CD4-positive, alpha-beta memory T cell (primary cell): Measurements from ENCODE around the gene KRT16. TPM values are rescaled to one million over a fixed set of nuclear protein-coding genes. Genes with fewer than 3 reads are reported as not detected.

Experiments
- CTCF ChIA-PET: fragments of 350-600 bp; sonication (Branson Sonifier 250); formaldehyde crosslinking; loops from one replicate; lab custom pipeline; 2021; ENCODE audit warnings: inconsistent platforms; ENCODE audit not compliant: partially characterized antibody; lab: Charles Lee
- POLR2A ChIA-PET: fragments of 350-600 bp; sonication (Branson Sonifier 250); formaldehyde crosslinking; loops from one replicate; lab custom pipeline; 2021; ENCODE audit not compliant: partially characterized antibody; lab: Charles Lee
- DNase-seq, 5 donors: peaks; one replicate each; pipeline versions ENCODE4 v3.0.0 to v3.0.0-alpha.2; 2020 to 2022; ENCODE audit warnings: mixed read lengths in 1 of 5
- H3K27ac ChIP-seq: one replicate; pipeline ENCODE4 v1.7.0; 2013; ENCODE audit warnings: low read depth, low read length
- H3K27me3 ChIP-seq: 2 replicates; pipeline ENCODE4 v1.7.0; 2013; ENCODE audit warnings: mild to moderate bottlenecking, low read length, moderate library complexity; ENCODE audit not compliant: insufficient read depth
- H3K36me3 ChIP-seq: 2 replicates; pipeline ENCODE4 v1.7.0; 2013; ENCODE audit warnings: mild to moderate bottlenecking, low read length, moderate library complexity; ENCODE audit not compliant: insufficient read depth
- H3K4me1 ChIP-seq: 2 replicates; pipeline ENCODE4 v1.7.0; 2013; ENCODE audit warnings: mild to moderate bottlenecking, low read length, moderate library complexity; ENCODE audit not compliant: insufficient read depth
- H3K4me3 ChIP-seq, 2 donors: one replicate each; pipeline ENCODE4 v1.7.0; 2013; ENCODE audit warnings: low read length in 2 of 2, mild to moderate bottlenecking in 1 of 2
- H3K9me3 ChIP-seq, 2 donors: one replicate each; pipeline ENCODE4 v1.7.0; 2013; ENCODE audit warnings: low read length in 2 of 2, control low read depth in 1 of 2; ENCODE audit not compliant: control insufficient read depth in 1 of 2
- H3K27ac Mint-ChIP-seq, 7 donors: one replicate each; pipeline ENCODE4 v1.8.0; 2020 to 2021; ENCODE audit warnings: mixed read lengths in 7 of 7, mild to moderate bottlenecking in 6 of 7, inconsistent platforms in 3 of 7, moderate library complexity in 3 of 7
- H3K27me3 Mint-ChIP-seq, 2 donors: one replicate each; pipeline ENCODE4 v1.8.0; 2020 to 2021; ENCODE audit warnings: mixed read lengths in 2 of 2
- H3K36me3 Mint-ChIP-seq, 2 donors: one replicate each; pipeline ENCODE4 v1.8.0; 2020 to 2021; ENCODE audit warnings: mixed read lengths in 2 of 2, inconsistent platforms in 1 of 2, mild to moderate bottlenecking in 1 of 2
- H3K4me1 Mint-ChIP-seq, 4 donors: one replicate each; pipeline ENCODE4 v1.8.0; 2020 to 2021; ENCODE audit warnings: mixed read lengths in 4 of 4, mild to moderate bottlenecking in 1 of 4
- H3K4me3 Mint-ChIP-seq, 8 donors: one replicate each; pipeline ENCODE4 v1.8.0; 2020 to 2021; ENCODE audit warnings: mixed read lengths in 8 of 8, mild to moderate bottlenecking in 7 of 8, moderate library complexity in 6 of 8, inconsistent platforms in 3 of 8
- H3K9me3 Mint-ChIP-seq, 8 donors: one replicate each; pipeline ENCODE4 v1.8.0; 2020 to 2021; ENCODE audit warnings: mixed read lengths in 8 of 8, mild to moderate bottlenecking in 5 of 8, inconsistent platforms in 3 of 8, moderate library complexity in 1 of 8
- intact Hi-C: fragments of 100-400 bp; cut with micrococcal nuclease; formaldehyde crosslinking; loops from one replicate; pipeline ENCODE4 v1.15.1; 2023
- polyA plus RNA-seq, 2 donors: library from polyadenylated mRNA; unstranded; fragments of 300-500 nt; fragmentation: Illumina TruSeq; gene quantifications; one replicate each; pipeline ENCODE4 v1.2.3, GENCODE V29; 2021
- total RNA-seq, 2 experiments: library from RNA; stranded (reverse); gene quantifications; one replicate each; pipeline ENCODE4 v1.2.3, GENCODE V29; 2021

The KRT16 gene
- total and polyA plus RNA-seq, 4 experiments from 2014 or later: not detected

GRCh38 chr17:41571561-41572434 lies 40.8 kb downstream of the KRT16 start, which contains the start of gene KRT9:
Gene KRT9, minus strand, starts transcription at chr17:41572059. Its CDS starts 67 bp downstream, at chr17:41571992.
- intact Hi-C loops: no loop called here
- H3K4me1 Mint-ChIP-seq: peaks cover under 1 to 10% (median 8%) of the 10 kb centered on the region in 4 donors
- H3K4me3 Mint-ChIP-seq: no peak within 1 kb of the TSS
- Histone ChIP-seq H3K4me1 (peaks cover 3% of the 10 kb centered on the region), H3K36me3 (no peaks in the 10 kb centered on the region), H3K27me3 (no peaks in the 10 kb centered on the region), H3K9me3 (peaks cover 0 to 8% of the 10 kb centered on the region in 2 donors), H3K4me3 (no peak within 1 kb of the TSS), H3K27ac (no peak within 1 kb of the TSS)
- POLR2A ChIA-PET: no interaction called here
- no peaks in the 10 kb centered on the region for H3K36me3 Mint-ChIP-seq
- peaks cover 0 to 10% (median 7%) of the 10 kb centered on the region in 8 donors for H3K9me3 Mint-ChIP-seq
- H3K27me3 Mint-ChIP-seq: peaks cover 11 to 26% of the 10 kb centered on the region in 2 donors
- CTCF ChIA-PET: interaction anchor here (0.8 kb wide), 1 partner anchor 76 kb away, joined by 3 read pairs; no protein-coding TSS in a partner anchor
- DNase-seq: no peak
- no peak within 1 kb of the TSS for H3K27ac Mint-ChIP-seq

GRCh38 chr17:41567317-41567716 lies 45.2 kb downstream of the KRT16 start:
- peaks cover 5% of the 10 kb centered on the region for H3K4me1 ChIP-seq
- Mint-ChIP-seq H3K4me1 (peaks cover 3 to 18% (median 11%) of the 10 kb centered on the region in 4 donors), H3K27me3 (peaks cover 4 to 10% of the 10 kb centered on the region in 2 donors), H3K4me3 (peak overlapping the region in 1 of 8 donors; percentile 15), H3K9me3 (peaks cover 0 to 9% (median 7%) of the 10 kb centered on the region in 8 donors), H3K36me3 (no peaks in the 10 kb centered on the region), H3K27ac (peak overlapping the region in 5 of 7 donors; percentile 27 to 87 (median 84))
- H3K4me3 ChIP-seq: no peak overlapping the region
- ChIA-PET CTCF (interaction anchor here (5.6 kb wide), 1 partner anchor 17 kb away, joined by 32 read pairs; no protein-coding TSS in a partner anchor), POLR2A (no interaction called here)
- intact Hi-C loops: no loop called here
- H3K27me3 ChIP-seq: peaks cover 7% of the 10 kb centered on the region
- peak in 2 of 5 donors; percentile 6 to 12 for DNase-seq
- H3K27ac ChIP-seq: no peak overlapping the region
- peaks cover 0 to 9% of the 10 kb centered on the region in 2 donors for H3K9me3 ChIP-seq
- H3K36me3 ChIP-seq: no peaks in the 10 kb centered on the region

- Mint-ChIP-seq H3K9me3 (peaks cover 0 to 9% (median 7%) of the 10 kb centered on the region in 8 donors), H3K27me3 (peaks cover 13 to 16% of the 10 kb centered on the region in 2 donors), H3K4me1 (peaks cover 3 to 18% (median 11%) of the 10 kb centered on the region in 4 donors), H3K4me3 (no peak overlapping the region), H3K27ac (no peak overlapping the region), H3K36me3 (no peaks in the 10 kb centered on the region)
- H3K36me3 ChIP-seq: no peaks in the 10 kb centered on the region
- peaks cover 5% of the 10 kb centered on the region for H3K4me1 ChIP-seq
- intact Hi-C loops: no loop called here
- no peak overlapping the region for H3K4me3 ChIP-seq
- H3K27ac ChIP-seq: no peak overlapping the region
- CTCF ChIA-PET: interaction anchor here (1.3 to 5.6 kb wide), 2 partner anchors 15 to 98 kb away, joined by 3 to 32 read pairs; no protein-coding TSS in a partner anchor
- no peak for DNase-seq
- H3K9me3 ChIP-seq: peaks cover 0 to 9% of the 10 kb centered on the region in 2 donors
- H3K27me3 ChIP-seq: peaks cover 7% of the 10 kb centered on the region
- POLR2A ChIA-PET: no interaction called here
Observed at GRCh38 chr17:41565338-41565737, 47.2 kb downstream of the KRT16 start.

- Mint-ChIP-seq H3K36me3 (no peaks in the 10 kb centered on the region), H3K4me3 (no peak overlapping the region), H3K4me1 (peaks cover 3 to 16% (median 11%) of the 10 kb centered on the region in 4 donors), H3K27ac (no peak overlapping the region), H3K27me3 (peaks cover 18 to 23% of the 10 kb centered on the region in 2 donors), H3K9me3 (peaks cover 0 to 9% (median 6%) of the 10 kb centered on the region in 8 donors)
- DNase-seq: no peak
- CTCF ChIA-PET: no interaction called here
- Histone ChIP-seq H3K4me3 (no peak overlapping the region), H3K9me3 (peaks cover 0 to 9% of the 10 kb centered on the region in 2 donors), H3K36me3 (no peaks in the 10 kb centered on the region), H3K27me3 (peaks cover 7% of the 10 kb centered on the region), H3K27ac (no peak overlapping the region), H3K4me1 (peaks cover 5% of the 10 kb centered on the region)
- POLR2A ChIA-PET: no interaction called here
- intact Hi-C loops: no loop called here
Observed at GRCh38 chr17:41563607-41564170, 48.9 kb downstream of the KRT16 start.

- ChIA-PET POLR2A (no interaction called here), CTCF (no interaction called here)
- Mint-ChIP-seq H3K27me3 (peaks cover 25 to 32% of the 10 kb centered on the region in 2 donors), H3K36me3 (no peaks in the 10 kb centered on the region), H3K27ac (peak overlapping the region in 1 of 7 donors; percentile 26), H3K4me1 (peaks cover 0 to 6% (median 1%) of the 10 kb centered on the region in 4 donors), H3K4me3 (no peak overlapping the region), H3K9me3 (no peaks in the 10 kb centered on the region)
- no peaks in the 10 kb centered on the region for H3K4me1 ChIP-seq
- no peak overlapping the region for H3K4me3 ChIP-seq
- intact Hi-C loops: no loop called here
- peaks cover 7% of the 10 kb centered on the region for H3K27me3 ChIP-seq
- H3K9me3 ChIP-seq: no peaks in the 10 kb centered on the region
- H3K27ac ChIP-seq: no peak overlapping the region
- DNase-seq: no peak
- H3K36me3 ChIP-seq: no peaks in the 10 kb centered on the region
Observed at GRCh38 chr17:41561554-41561953, 51.0 kb downstream of the KRT16 start.

Other genes starting within 250 kb of the KRT16 start
- not detected for gene KRT33B, start 243.0 kb downstream of the KRT16 start, total RNA-seq
- gene KRT33B, start 243.0 kb downstream of the KRT16 start, polyA plus RNA-seq: not detected
- gene KRT34, start 230.5 kb downstream of the KRT16 start, total RNA-seq: not detected
- not detected for gene KRT34, start 230.5 kb downstream of the KRT16 start, polyA plus RNA-seq
- not detected for gene KRT31, start 215.2 kb downstream of the KRT16 start, total RNA-seq
- not detected for gene KRT31, start 215.2 kb downstream of the KRT16 start, polyA plus RNA-seq
- not detected for gene KRT37, start 188.2 kb downstream of the KRT16 start, total RNA-seq
- gene KRT37, start 188.2 kb downstream of the KRT16 start, polyA plus RNA-seq: not detected
- not detected for gene KRT38, start 171.8 kb downstream of the KRT16 start, total RNA-seq
- gene KRT38, start 171.8 kb downstream of the KRT16 start, polyA plus RNA-seq: not detected
- not detected for gene KRT32, start 145.4 kb downstream of the KRT16 start, total RNA-seq
- not detected for gene KRT32, start 145.4 kb downstream of the KRT16 start, polyA plus RNA-seq
- gene KRT35, start 131.6 kb downstream of the KRT16 start, total RNA-seq: not detected
- gene KRT35, start 131.6 kb downstream of the KRT16 start, polyA plus RNA-seq: not detected
- gene KRT36, start 122.9 kb downstream of the KRT16 start, total RNA-seq: not detected
- gene KRT36, start 122.9 kb downstream of the KRT16 start, polyA plus RNA-seq: not detected
- not detected for gene KRT13, start 107.2 kb downstream of the KRT16 start, total RNA-seq
- gene KRT13, start 107.2 kb downstream of the KRT16 start, polyA plus RNA-seq: not detected
- gene KRT15, start 93.9 kb downstream of the KRT16 start, total RNA-seq: not detected
- gene KRT15, start 93.9 kb downstream of the KRT16 start, polyA plus RNA-seq: not detected
- not detected for gene KRT19, start 84.5 kb downstream of the KRT16 start, total RNA-seq
- gene KRT19, start 84.5 kb downstream of the KRT16 start, polyA plus RNA-seq: not detected
- gene KRT9, start 40.7 kb downstream of the KRT16 start, total RNA-seq: not detected
- gene KRT9, start 40.7 kb downstream of the KRT16 start, polyA plus RNA-seq: not detected
- not detected for gene KRT14, start 25.9 kb downstream of the KRT16 start, total RNA-seq
- gene KRT14, start 25.9 kb downstream of the KRT16 start, polyA plus RNA-seq: not detected
- not detected for gene KRT17, start 11.8 kb upstream of the KRT16 start, total RNA-seq
- gene KRT17, start 11.8 kb upstream of the KRT16 start, polyA plus RNA-seq: not detected
- 100 to 1,000 TPM; 776 to 839 TPM for gene EIF1, start 76.1 kb upstream of the KRT16 start, total RNA-seq
- 1,000 to 10,000 TPM; 1,081 to 1,611 TPM for gene EIF1, start 76.1 kb upstream of the KRT16 start, polyA plus RNA-seq
- gene GAST, start 99.6 kb upstream of the KRT16 start, total RNA-seq: not detected
- not detected for gene GAST, start 99.6 kb upstream of the KRT16 start, polyA plus RNA-seq
- gene HAP1, start 121.9 kb upstream of the KRT16 start, total RNA-seq: under 1 TPM; 0.29 to 0.33 TPM
- gene HAP1, start 121.9 kb upstream of the KRT16 start, polyA plus RNA-seq: not detected
- under 1 TPM in 1 of 2 experiments, not detected in 1; 0.15 TPM for gene JUP, start 173.9 kb upstream of the KRT16 start, total RNA-seq
- gene JUP, start 173.9 kb upstream of the KRT16 start, polyA plus RNA-seq: under 1 TPM in 1 of 2 donors, not detected in 1; 0.69 TPM
- gene P3H4, start 199.2 kb upstream of the KRT16 start, total RNA-seq: 1 to 10 TPM; 5.9 to 6.8 TPM
- gene P3H4, start 199.2 kb upstream of the KRT16 start, polyA plus RNA-seq: 1 to 10 TPM; 1.4 to 4.2 TPM
- gene FKBP10, start 200.2 kb upstream of the KRT16 start, total RNA-seq: not detected
- not detected for gene FKBP10, start 200.2 kb upstream of the KRT16 start, polyA plus RNA-seq
- 10 to 100 TPM; 20.9 to 22.3 TPM for gene NT5C3B, start 223.5 kb upstream of the KRT16 start, total RNA-seq
- 10 to 100 TPM; 41.5 to 42.1 TPM for gene NT5C3B, start 223.5 kb upstream of the KRT16 start, polyA plus RNA-seq
- gene KLHL10, start 225.1 kb upstream of the KRT16 start, total RNA-seq: not detected
- not detected for gene KLHL10, start 225.1 kb upstream of the KRT16 start, polyA plus RNA-seq